K562 (cell line): ENCODE data around the gene SCYL1. TPM values are rescaled to one million over a fixed set of nuclear protein-coding genes. Genes with fewer than 3 reads are reported as not detected.

Experiments used
- ARID4B ChIP-seq: sonication (generic); formaldehyde crosslinking; IDR thresholded peaks from 2 replicates; pipeline ENCODE4 v1.8.0; 2022; ENCODE audit warnings: mild to moderate bottlenecking, missing genetic modification reagents
- BMI1 ChIP-seq: fragments of 150-350 bp; IDR thresholded peaks from 2 replicates; pipeline ENCODE4 v1.6.1; 2014; ENCODE audit warnings: low read length
- ESRRA ChIP-seq: fragments of 450-650 bp; IDR thresholded peaks from 2 replicates; pipeline ENCODE4 v1.6.1; 2014; ENCODE audit warnings: low read depth, mild to moderate bottlenecking, moderate library complexity, borderline replicate concordance
- ESRRB ChIP-seq: fragments of 250-450 bp; sonication (Bioruptor Pico); IDR thresholded peaks from 2 replicates; pipeline ENCODE4 v1.5.0; 2020; ENCODE audit warnings: mild to moderate bottlenecking, moderate library complexity, borderline replicate concordance
- KLF6 ChIP-seq: fragments of 250-450 bp; sonication (Bioruptor Pico); IDR thresholded peaks from 2 replicates; pipeline ENCODE4 v1.4.0; 2020; ENCODE audit warnings: mild to moderate bottlenecking, moderate library complexity, borderline replicate concordance
- L3MBTL2 ChIP-seq: fragments of 450-650 bp; IDR thresholded peaks from 2 replicates; pipeline ENCODE4 v1.6.1; 2016; ENCODE audit warnings: mild to moderate bottlenecking, moderate library complexity
- MAZ ChIP-seq, 2 experiments: fragments of 450-650 bp in 1 of 2; sonication (generic) in 1 of 2; formaldehyde crosslinking; IDR thresholded peaks in 1 of 2; conservative IDR thresholded peaks in 1 of 2; 2 replicates each; pipeline versions ENCODE4 v1.4.0 to v1.5.0; 2020; ENCODE audit warnings: mild to moderate bottlenecking in 1 of 2, missing genetic modification reagents in 1 of 2
- NFATC3 ChIP-seq: fragments of 450-650 bp; IDR thresholded peaks from 2 replicates; pipeline ENCODE4 v1.6.1; 2017; ENCODE audit warnings: mild to moderate bottlenecking
- POLR2A ChIP-seq: fragments of 450-650 bp; conservative IDR thresholded peaks from 2 replicates; pipeline ENCODE4 v1.6.1; 2016
- SFPQ ChIP-seq: fragments of 200-400 bp; formaldehyde crosslinking; IDR thresholded peaks from 2 replicates; pipeline ENCODE4 v1.6.1; 2017; ENCODE audit warnings: mild to moderate bottlenecking, low read depth, low read length, moderate library complexity
- STAT6 ChIP-seq: sonication (generic); formaldehyde crosslinking; IDR thresholded peaks from 2 replicates; pipeline ENCODE4 v1.8.1; 2023; ENCODE audit warnings: mild to moderate bottlenecking, missing genetic modification reagents
- TCF7 ChIP-seq: sonication (generic); IDR thresholded peaks from 2 replicates; pipeline ENCODE4 v1.6.1; 2016; ENCODE audit warnings: antibody characterized with exemption, borderline replicate concordance
- TCF7L2 ChIP-seq: fragments of 150-350 bp; IDR thresholded peaks from 2 replicates; pipeline ENCODE4 v1.6.1; 2016; ENCODE audit warnings: low read depth, mild to moderate bottlenecking, low read length, moderate library complexity
- THRB ChIP-seq: fragments of 450-650 bp; formaldehyde crosslinking; conservative IDR thresholded peaks from 2 replicates; pipeline ENCODE4 v1.4.0; 2022; ENCODE audit warnings: mild to moderate bottlenecking, missing genetic modification characterization
- TOE1 ChIP-seq, 2 experiments: fragments of 450-650 bp in 1 of 2; sonication (generic) in 1 of 2; formaldehyde crosslinking in 1 of 2; IDR thresholded peaks; 2 replicates each; pipeline versions ENCODE4 v1.7.1 to v1.8.0; 2016 to 2022; ENCODE audit warnings: borderline replicate concordance in 2 of 2, mild to moderate bottlenecking in 2 of 2, antibody characterized with exemption in 1 of 2, inconsistent platforms in 1 of 2, low read depth in 1 of 2, missing genetic modification reagents in 1 of 2, moderate library complexity in 1 of 2
- ZKSCAN3 ChIP-seq: fragments of 250-450 bp; sonication (Bioruptor Pico); IDR thresholded peaks from 2 replicates; pipeline ENCODE4 v1.4.0; 2020
- polyA plus RNA-seq, 8 experiments: library from polyadenylated mRNA; depleted of rRNA in 4 of 8; stranded (reverse) in 5 of 8; unstranded in 3 of 8; fragments of >200 nt; fragmentation: Nextera tagmentation in 2 of 8; fragmentation: Illumina TruSeq in 1 of 8; extraction: Ambion mirVana in 2 of 8; extraction: Trizol in 1 of 8; gene quantifications; 2 replicates each; pipeline versions ENCODE4 v1.2.1 to v1.2.3, GENCODE V29; 2011 to 2014; ENCODE audit warnings: inconsistent platforms in 1 of 8, missing spikeins in 1 of 8
- total RNA-seq, 7 experiments: library from RNA; depleted of rRNA in 6 of 7; stranded (reverse); fragments of >200 nt in 6 of 7; fragmentation: Illumina TruSeq in 2 of 7; extraction: Trizol in 2 of 7; gene quantifications; 2 replicates each; pipeline versions ENCODE4 v1.2.1 to v1.2.3, GENCODE V29; 2011 to 2021; ENCODE audit warnings: low replicate concordance in 1 of 7

The SCYL1 gene
- total and polyA plus RNA-seq, 9 of the 15 experiments (the other 6 are each of a cell fraction or from before 2014, with no cell fraction given): 1.9 to 145 (median 57.6) TPM

- TF ChIP-seq L3MBTL2 (no peak), TOE1 (IDR thresholded peaks at IDR 0.05; ENCODE audit: borderline replicate concordance) (no peak), TOE1 (CRISPR knock-in tag; IDR thresholded peaks at IDR 0.05; ENCODE audit: borderline replicate concordance, low read depth) (peak; percentile 54; the same call in 1 of the 2 replicates), BMI1 (no peak), POLR2A (peak; percentile 94), STAT6 (CRISPR knock-in tag) (no peak), TCF7 (no peak), ESRRB (peak; percentile 92), TCF7L2 (no peak), THRB (CRISPR knock-in tag) (peak; percentile 99), NFATC3 (no peak), KLF6 (no peak), SFPQ (no peak), MAZ (CRISPR knock-in tag; conservative IDR thresholded peaks at IDR 0.05 in 1 of 2, IDR thresholded peaks at IDR 0.05 in 1 of 2) (peak in 1 of 2 experiments; percentile 60; a peak in 2 of 4 replicates), ARID4B (CRISPR knock-in tag) (0 out of 2 replicates have a peak, but pooled peaks have one; percentile 26), ZKSCAN3 (CRISPR knock-in tag) (no peak), ESRRA (no peak)
These were observed 22.1 kb upstream of the SCYL1 start (continued) for GRCh38 chr11:65502555-65503367.
